ENCODE results near the gene GHRH. TPM values are rescaled to one million over a fixed set of nuclear protein-coding genes. Genes with fewer than 3 reads are reported as not detected.

Gene GHRH, protein sequence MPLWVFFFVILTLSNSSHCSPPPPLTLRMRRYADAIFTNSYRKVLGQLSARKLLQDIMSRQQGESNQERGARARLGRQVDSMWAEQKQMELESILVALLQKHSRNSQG
- not detected for total RNA-seq

DNA sequence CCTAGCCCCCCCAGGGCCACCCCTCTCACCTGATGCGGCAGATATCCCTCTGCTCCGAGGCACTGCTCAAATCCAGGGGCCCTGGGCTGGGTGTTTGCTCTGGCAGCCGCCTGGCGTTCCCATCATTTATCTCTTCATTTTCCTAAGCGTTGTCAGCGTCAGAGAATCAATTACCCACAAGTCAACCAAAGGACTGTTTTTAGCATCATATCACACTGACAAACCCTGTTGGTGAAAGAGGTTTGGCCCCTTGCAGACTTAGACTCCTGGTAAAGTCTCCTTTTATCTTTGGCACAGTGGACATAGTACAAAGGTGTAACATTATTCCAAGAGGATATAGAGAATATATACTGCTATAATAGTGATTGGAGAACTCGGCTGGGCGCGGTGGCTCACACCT, at the start of gene GHRH:
Gene GHRH (minus strand): TSS at position 101 of the 400 bp plus-strand sequence. CDS start 4,925 bp downstream, outside the sequence.
- intact Hi-C loops (cut with DNase I), result no loop called here
- Histone ChIP-seq H3K4me1 (no peaks in the 10 kb centered on the region), H3K4me3 (no peak within 1 kb of the TSS), H3K36me3 (replicated peaks in 1 of 2; ENCODE audit: insufficient read depth in 1 of 2, low read depth in 2 of 2) (no peaks in the 10 kb centered on the region), H3K9me3 (no peaks in the 10 kb centered on the region), H3K27me3 (no peaks in the 10 kb centered on the region), H3K27ac (no peak within 1 kb of the TSS)
- ATAC-seq (no peak), DNase-seq (no peak)
- TF ChIP-seq POLR2A (IDR thresholded peaks at IDR 0.05), result no peak
- TF ChIP-seq, protein P1, sequence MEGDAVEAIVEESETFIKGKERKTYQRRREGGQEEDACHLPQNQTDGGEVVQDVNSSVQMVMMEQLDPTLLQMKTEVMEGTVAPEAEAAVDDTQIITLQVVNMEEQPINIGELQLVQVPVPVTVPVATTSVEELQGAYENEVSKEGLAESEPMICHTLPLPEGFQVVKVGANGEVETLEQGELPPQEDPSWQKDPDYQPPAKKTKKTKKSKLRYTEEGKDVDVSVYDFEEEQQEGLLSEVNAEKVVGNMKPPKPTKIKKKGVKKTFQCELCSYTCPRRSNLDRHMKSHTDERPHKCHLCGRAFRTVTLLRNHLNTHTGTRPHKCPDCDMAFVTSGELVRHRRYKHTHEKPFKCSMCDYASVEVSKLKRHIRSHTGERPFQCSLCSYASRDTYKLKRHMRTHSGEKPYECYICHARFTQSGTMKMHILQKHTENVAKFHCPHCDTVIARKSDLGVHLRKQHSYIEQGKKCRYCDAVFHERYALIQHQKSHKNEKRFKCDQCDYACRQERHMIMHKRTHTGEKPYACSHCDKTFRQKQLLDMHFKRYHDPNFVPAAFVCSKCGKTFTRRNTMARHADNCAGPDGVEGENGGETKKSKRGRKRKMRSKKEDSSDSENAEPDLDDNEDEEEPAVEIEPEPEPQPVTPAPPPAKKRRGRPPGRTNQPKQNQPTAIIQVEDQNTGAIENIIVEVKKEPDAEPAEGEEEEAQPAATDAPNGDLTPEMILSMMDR (IDR thresholded peaks at IDR 0.05), result no peak
- 45 to 51% methylated on average over 9 of the region's 9 CpGs for WGBS, 2 donors

DNA sequence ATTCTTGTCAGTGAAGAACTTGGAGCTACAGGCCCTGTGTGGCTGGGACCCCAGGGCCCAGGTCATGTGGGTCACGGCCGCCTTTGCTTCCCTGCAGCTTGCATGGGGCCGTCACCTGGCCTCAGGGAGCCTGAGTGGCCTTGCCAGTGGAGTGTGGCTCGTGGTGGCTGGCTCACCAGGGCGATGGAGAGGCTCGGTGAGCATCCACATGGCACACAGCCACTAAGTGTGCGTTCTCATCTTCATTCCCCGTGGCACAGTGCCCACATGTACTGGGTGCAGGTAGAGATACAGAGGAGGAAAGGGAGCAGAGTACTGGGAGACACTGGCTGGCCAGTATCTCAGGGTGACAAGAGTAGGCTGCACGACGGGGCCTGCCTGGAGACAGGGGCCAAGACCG, 49.3 kb upstream of the GHRH start:
- no peak overlapping the region for H3K27ac ChIP-seq
- H3K36me3 ChIP-seq (replicated peaks in 1 of 2; ENCODE audit: insufficient read depth in 1 of 2, low read depth in 2 of 2), result no peaks in the 10 kb centered on the region
- no peak for DNase-seq
- no peak for TF ChIP-seq POLR2A (IDR thresholded peaks at IDR 0.05)
- TF ChIP-seq, protein P1 (IDR thresholded peaks at IDR 0.05), result no peak
- 89 to 100% methylated on average over 3 to 11 of the region's 11 CpGs for WGBS, 2 donors
- H3K4me1 ChIP-seq, result peaks cover 18% of the 10 kb centered on the region
- H3K27me3 ChIP-seq, result no peaks in the 10 kb centered on the region
- intact Hi-C loops (cut with DNase I), result no loop called here
- ATAC-seq, result no peak
- H3K9me3 ChIP-seq, result no peaks in the 10 kb centered on the region
- no peak overlapping the region for H3K4me3 ChIP-seq

DNA sequence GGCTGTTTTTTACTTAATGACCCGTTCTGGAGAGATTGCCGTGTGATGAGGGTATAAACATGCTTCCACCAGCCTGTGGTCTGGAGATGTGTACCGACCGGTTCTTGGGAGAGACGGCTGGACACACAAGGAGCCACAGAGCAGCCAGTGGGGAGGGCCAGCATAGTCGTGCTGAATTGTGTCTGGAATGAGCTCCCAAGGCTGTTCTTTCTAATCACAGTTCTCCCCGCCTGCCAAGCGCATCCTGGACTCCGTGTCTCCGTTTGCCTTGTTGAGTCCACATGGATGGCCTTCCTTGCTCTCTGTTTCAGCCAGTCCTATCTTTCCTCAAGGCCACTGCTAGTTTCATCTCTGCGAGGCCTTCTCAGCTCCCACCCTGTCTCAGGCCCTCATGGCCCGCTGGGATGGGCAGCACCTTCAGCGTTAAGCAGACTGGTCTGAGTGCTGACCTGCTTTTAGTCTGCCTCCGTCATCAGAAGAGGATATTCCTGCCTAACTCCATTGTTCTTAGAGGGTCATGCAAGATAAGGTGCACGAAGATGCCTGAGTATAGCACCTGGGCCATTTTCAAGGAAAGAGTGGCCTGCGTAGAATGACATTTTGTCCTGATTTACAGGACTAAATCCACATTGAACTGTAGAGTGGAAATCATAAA, 48.4 kb upstream of the GHRH start:
- no peak overlapping the region for H3K27ac ChIP-seq
- ATAC-seq, result no peak
- TF ChIP-seq, protein P1 (IDR thresholded peaks at IDR 0.05), result no peak
- no peak for TF ChIP-seq POLR2A (IDR thresholded peaks at IDR 0.05)
- DNase-seq, result no peak
- no peaks in the 10 kb centered on the region for H3K9me3 ChIP-seq
- H3K4me1 ChIP-seq, result peaks cover 21% of the 10 kb centered on the region
- no peak overlapping the region for H3K4me3 ChIP-seq
- 84% methylated on average over 16 of the region's 16 CpGs for WGBS, 2 donors
- intact Hi-C loops (cut with DNase I), result no loop called here
- no peaks in the 10 kb centered on the region for H3K27me3 ChIP-seq
- no peaks in the 10 kb centered on the region for H3K36me3 ChIP-seq (replicated peaks in 1 of 2; ENCODE audit: insufficient read depth in 1 of 2, low read depth in 2 of 2)

DNA sequence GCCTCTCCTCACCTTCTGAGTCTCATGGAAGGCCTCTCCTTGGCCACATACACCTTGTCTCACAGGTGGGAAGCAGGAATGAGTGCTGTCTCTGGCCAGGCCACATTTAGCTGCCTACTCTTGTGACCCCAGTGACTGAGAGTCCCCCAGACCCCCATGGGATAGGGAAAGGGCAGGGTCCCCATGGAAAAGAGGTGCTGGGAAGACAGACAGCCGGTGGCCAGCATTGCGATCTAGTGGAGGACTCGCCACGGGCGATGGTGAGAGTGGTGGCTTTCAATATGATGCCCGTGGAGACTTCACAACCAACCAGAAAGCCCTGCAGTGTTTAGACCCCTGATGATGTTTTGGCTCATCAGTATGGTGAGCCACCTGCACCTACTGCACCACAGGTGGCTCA, 47.7 kb upstream of the GHRH start:
- H3K9me3 ChIP-seq, result no peaks in the 10 kb centered on the region
- H3K36me3 ChIP-seq (replicated peaks in 1 of 2; ENCODE audit: insufficient read depth in 1 of 2, low read depth in 2 of 2), result no peaks in the 10 kb centered on the region
- ATAC-seq (no peak), DNase-seq (no peak)
- 94 to 98% methylated on average over 6 of the region's 6 CpGs for WGBS, 2 donors
- peak overlapping the region in 3 of 4 donors; percentile 27 to 40 (median 36) for H3K27ac ChIP-seq
- H3K4me3 ChIP-seq, result no peak overlapping the region
- no peak for TF ChIP-seq POLR2A (IDR thresholded peaks at IDR 0.05)
- TF ChIP-seq, protein P1 (IDR thresholded peaks at IDR 0.05), result no peak
- no peaks in the 10 kb centered on the region for H3K27me3 ChIP-seq
- peaks cover 29% of the 10 kb centered on the region for H3K4me1 ChIP-seq
- intact Hi-C loops (cut with DNase I), result no loop called here
